HCT116 (cell line): Measurements from ENCODE around the gene SEMA5A. TPM values are rescaled to one million over a fixed set of nuclear protein-coding genes. Genes with fewer than 3 reads are reported as not detected.

ENCODE experiments used
- ATAC-seq: fragments of 200-7000 bp; cut with Tn5 transposase; 2 replicates; pipeline ENCODE4 v1.9.1; 2020; ENCODE audit warnings: mild to moderate bottlenecking, moderate library complexity
- BruUV-seq: library from RNA; stranded (reverse); fragments of 400-500 nt; replicated peaks from 2 replicates; lab custom pipeline; 2021; lab: Mats Ljungman, UMichigan
- CTCF ChIA-PET: fragments of 300-600 bp; sonication (Branson Sonifier 250); formaldehyde crosslinking; loops from one replicate; lab custom pipeline; 2021; ENCODE audit warnings: antibody characterized with exemption; lab: Charles Lee
- POLR2A ChIA-PET: fragments of 300-600, 350-600 bp; sonication (Branson Sonifier 250); formaldehyde crosslinking; loops from one replicate; lab custom pipeline; 2021; ENCODE audit warnings: antibody characterized with exemption; lab: Charles Lee
- RAD21 ChIA-PET, 2 experiments: fragments of 300-600 bp; sonication (Branson Sonifier 250); formaldehyde crosslinking; loops; one replicate each; lab custom pipeline; 2023; ENCODE audit warnings: low total read pairs in 2 of 2; ENCODE audit not compliant: uncharacterized antibody in 2 of 2, unreplicated experiment in 2 of 2, low non-redundant PET in 1 of 2; lab: Charles Lee
- DNase-seq: peaks from one replicate; pipeline ENCODE4 v3.0.0-alpha.2; 2010; ENCODE audit warnings: low read depth, low spot score
- H2AFZ ChIP-seq: fragments of 200-600 bp; shearing (Covaris generic), sonication (generic); 2 replicates; pipeline ENCODE4 v1.6.1; 2017; ENCODE audit warnings: low read depth, mixed run types, mixed read lengths, antibody characterized with exemption, low read length; ENCODE audit not compliant: poor library complexity, severe bottlenecking
- H3K27ac ChIP-seq: 2 replicates; pipeline ENCODE4 v1.5.1; 2012; ENCODE audit warnings: low read depth, low read length
- H3K27me3 ChIP-seq: fragments of 200-600 bp; sonication (generic); 2 replicates; pipeline ENCODE4 v1.6.1; 2016; ENCODE audit warnings: mixed run types, low read length, mixed read lengths; ENCODE audit not compliant: insufficient read depth
- H3K36me3 ChIP-seq, 2 experiments: fragments of 200-500 bp in 1 of 2; fragments of 200-600 bp in 1 of 2; sonication (Bioruptor generic) in 1 of 2; sonication (generic) in 1 of 2; 2 replicates each; pipeline versions ENCODE4 v1.5.1 to v1.6.1; 2014 to 2016; ENCODE audit warnings: low read length in 2 of 2, inconsistent platforms in 1 of 2, mixed read lengths in 1 of 2, mixed run types in 1 of 2; ENCODE audit not compliant: insufficient read depth in 2 of 2, control insufficient read depth in 1 of 2
- H3K4me1 ChIP-seq, 2 experiments: fragments of 200-600 bp in 1 of 2; sonication (generic) in 1 of 2; 2 replicates each; pipeline versions ENCODE4 v1.5.1 to v1.6.1; 2012 to 2017; ENCODE audit warnings: low read length in 2 of 2, inconsistent platforms in 1 of 2, mild to moderate bottlenecking in 1 of 2, mixed read lengths in 1 of 2, mixed run types in 1 of 2, moderate library complexity in 1 of 2; ENCODE audit not compliant: insufficient read depth in 2 of 2, control insufficient read depth in 1 of 2
- H3K4me2 ChIP-seq: fragments of 200-600 bp; sonication (generic); 2 replicates; pipeline ENCODE4 v1.6.1; 2017; ENCODE audit warnings: mixed run types, low read length, mixed read lengths
- H3K4me3 ChIP-seq, 2 experiments: fragments of 200-600 bp in 1 of 2; sonication (generic) in 1 of 2; replicated peaks in 1 of 2; 2 replicates each; pipeline ENCODE4 v1.5.1; 2011 to 2016; ENCODE audit warnings: low read length in 2 of 2, control low read depth in 1 of 2, low read depth in 1 of 2, mild to moderate bottlenecking in 1 of 2, mixed read lengths in 1 of 2, mixed run types in 1 of 2
- H3K79me2 ChIP-seq: fragments of 200-600 bp; sonication (generic); 2 replicates; pipeline ENCODE4 v1.6.1; 2017; ENCODE audit warnings: mild to moderate bottlenecking, mixed run types, low read length, moderate library complexity, mixed read lengths; ENCODE audit not compliant: insufficient read depth
- H3K9ac ChIP-seq: fragments of 200-600 bp; sonication (generic); 2 replicates; pipeline ENCODE4 v1.6.1; 2016; ENCODE audit warnings: low read length, mixed read lengths
- H3K9me2 ChIP-seq: fragments of 200-600 bp; sonication (generic), shearing (Covaris generic); 2 replicates; pipeline ENCODE4 v1.6.1; 2017; ENCODE audit warnings: mixed run types, mild to moderate bottlenecking, moderate library complexity; ENCODE audit not compliant: insufficient read depth
- H3K9me3 ChIP-seq, 2 experiments: fragments of 200-500 bp in 1 of 2; fragments of 200-600 bp in 1 of 2; sonication (Bioruptor generic) in 1 of 2; sonication (generic) in 1 of 2; 2 replicates each; pipeline ENCODE4 v1.6.1; 2014 to 2017; ENCODE audit warnings: low read length in 2 of 2, mixed read lengths in 2 of 2, inconsistent platforms in 1 of 2, low read depth in 1 of 2, mild to moderate bottlenecking in 1 of 2, mixed run types in 1 of 2, moderate library complexity in 1 of 2; ENCODE audit not compliant: control insufficient read depth in 1 of 2, insufficient read depth in 1 of 2
- H4K20me1 ChIP-seq: fragments of 200-600 bp; sonication (generic), shearing (Covaris generic); 2 replicates; pipeline ENCODE4 v1.6.1; 2017; ENCODE audit warnings: mixed run types, mild to moderate bottlenecking, moderate library complexity; ENCODE audit not compliant: insufficient read depth
- CBX3 ChIP-seq: IDR thresholded peaks from 2 replicates; pipeline ENCODE4 v1.6.1; 2012; ENCODE audit warnings: low read depth
- CEBPB ChIP-seq: IDR thresholded peaks from 2 replicates; pipeline ENCODE4 v1.6.1; 2012; ENCODE audit warnings: low read depth
- EGR1 ChIP-seq: IDR thresholded peaks from 2 replicates; pipeline ENCODE4 v1.6.1; 2012; ENCODE audit warnings: low read depth
- EZH2 ChIP-seq: fragments of 200-600 bp; sonication (generic); IDR thresholded peaks from 2 replicates; pipeline ENCODE4 v1.6.1; 2017; ENCODE audit warnings: antibody characterized with exemption, mixed run types
- EZH2phosphoT487 ChIP-seq: fragments of 200-600 bp; IDR thresholded peaks from 2 replicates; pipeline ENCODE4 v1.6.1; 2018; ENCODE audit warnings: antibody characterized with exemption, borderline replicate concordance
- FOSL1 ChIP-seq: IDR thresholded peaks from 2 replicates; pipeline ENCODE4 v1.6.1; 2012; ENCODE audit warnings: low read depth
- JUND ChIP-seq: IDR thresholded peaks from 2 replicates; pipeline ENCODE4 v1.6.1; 2012
- RAD21 ChIP-seq: IDR thresholded peaks from 2 replicates; pipeline ENCODE4 v1.6.1; 2012; ENCODE audit warnings: low read depth, mild to moderate bottlenecking
- SRF ChIP-seq: IDR thresholded peaks from 2 replicates; pipeline ENCODE4 v1.6.1; 2012; ENCODE audit warnings: low read depth
- YY1 ChIP-seq: IDR thresholded peaks from 2 replicates; pipeline ENCODE4 v1.6.1; 2011; ENCODE audit warnings: low read length, low read depth, moderate library complexity, mild to moderate bottlenecking; ENCODE audit not compliant: insufficient replicate concordance; ENCODE audit errors: extremely low read depth
- intact Hi-C: fragments of 100-400 bp; cut with micrococcal nuclease; formaldehyde crosslinking; loops from 2 replicates; pipeline ENCODE4 v1.10.0; 2022
- total RNA-seq: library from RNA; stranded (reverse); gene quantifications from one replicate; pipeline ENCODE4 v1.2.1, GENCODE V29; 2021; ENCODE audit not compliant: unreplicated experiment
- TF ChIP-seq, protein P1 (sequence below): IDR thresholded peaks from 2 replicates; pipeline ENCODE4 v1.6.1; 2011; ENCODE audit warnings: mild to moderate bottlenecking, low read length, moderate library complexity; ENCODE audit not compliant: insufficient replicate concordance; ENCODE audit errors: extremely low read depth
- TF ChIP-seq, protein P2 (sequence below): IDR thresholded peaks from 2 replicates; pipeline ENCODE4 v1.6.1; 2012
- TF ChIP-seq, protein P3 (sequence below), 3 experiments: fragments of 200-600 bp in 1 of 3; sonication (generic) in 1 of 3; IDR thresholded peaks in 2 of 3; conservative IDR thresholded peaks in 1 of 3; 2 replicates each; pipeline ENCODE4 v1.5.1; 2012 to 2017; ENCODE audit warnings: low read depth in 2 of 3, low read length in 2 of 3, antibody characterized with exemption in 1 of 3, borderline replicate concordance in 1 of 3, control low read depth in 1 of 3, mild to moderate bottlenecking in 1 of 3, mixed read lengths in 1 of 3, mixed run types in 1 of 3, moderate library complexity in 1 of 3; ENCODE audit not compliant: insufficient read depth in 1 of 3

SEMA5A gene
- total RNA-seq, 1 experiment from 2014 or later: 0.02 TPM

DNA sequence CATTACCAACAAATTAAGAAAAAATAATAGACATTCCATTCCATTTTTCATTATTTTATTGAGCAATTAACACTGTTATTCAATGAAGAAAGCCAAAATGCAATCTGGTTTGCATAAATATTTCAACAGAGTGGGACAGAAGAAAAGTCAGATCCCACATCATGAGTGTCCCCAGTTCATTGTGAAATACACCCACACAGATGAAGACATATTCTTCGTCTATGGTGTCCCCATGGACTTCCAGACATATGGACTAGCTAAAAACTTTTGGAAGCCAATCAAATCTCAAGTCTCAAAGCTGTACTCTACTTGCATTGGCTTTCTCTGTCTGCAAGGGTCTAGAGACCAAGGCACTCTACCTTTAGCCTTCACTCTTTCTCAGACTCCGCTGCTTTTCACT lies 194.3 kb downstream of the SEMA5A start:
- Histone ChIP-seq H3K9me2 (no peaks in the 10 kb centered on the region), H2AFZ (no peak overlapping the region), H3K4me2 (no peak overlapping the region), H3K36me3 (no peaks in the 10 kb centered on the region), H3K79me2 (no peaks in the 10 kb centered on the region), H3K27me3 (no peaks in the 10 kb centered on the region), H3K9me3 (peaks cover 18 to 21% of the 10 kb centered on the region in 2 experiments; a peak in 2 of 4 replicates), H3K27ac (no peak overlapping the region), H4K20me1 (no peaks in the 10 kb centered on the region), H3K9ac (no peak overlapping the region), H3K4me1 (no peaks in the 10 kb centered on the region), H3K4me3 (no peak overlapping the region)
- intact Hi-C loops: no loop called here
- ChIA-PET CTCF (no interaction called here), RAD21 (no interaction called here), POLR2A (no interaction called here)
- no peak for DNase-seq
- no TSS peak for BruUV-seq
- TF ChIP-seq FOSL1 (no peak), EZH2 (no peak), JUND (no peak), YY1 (no peak), EGR1 (no peak), CBX3 (no peak), SRF (no peak), RAD21 (no peak), EZH2phosphoT487 (no peak), CEBPB (no peak)
- TF ChIP-seq, protein P1, sequence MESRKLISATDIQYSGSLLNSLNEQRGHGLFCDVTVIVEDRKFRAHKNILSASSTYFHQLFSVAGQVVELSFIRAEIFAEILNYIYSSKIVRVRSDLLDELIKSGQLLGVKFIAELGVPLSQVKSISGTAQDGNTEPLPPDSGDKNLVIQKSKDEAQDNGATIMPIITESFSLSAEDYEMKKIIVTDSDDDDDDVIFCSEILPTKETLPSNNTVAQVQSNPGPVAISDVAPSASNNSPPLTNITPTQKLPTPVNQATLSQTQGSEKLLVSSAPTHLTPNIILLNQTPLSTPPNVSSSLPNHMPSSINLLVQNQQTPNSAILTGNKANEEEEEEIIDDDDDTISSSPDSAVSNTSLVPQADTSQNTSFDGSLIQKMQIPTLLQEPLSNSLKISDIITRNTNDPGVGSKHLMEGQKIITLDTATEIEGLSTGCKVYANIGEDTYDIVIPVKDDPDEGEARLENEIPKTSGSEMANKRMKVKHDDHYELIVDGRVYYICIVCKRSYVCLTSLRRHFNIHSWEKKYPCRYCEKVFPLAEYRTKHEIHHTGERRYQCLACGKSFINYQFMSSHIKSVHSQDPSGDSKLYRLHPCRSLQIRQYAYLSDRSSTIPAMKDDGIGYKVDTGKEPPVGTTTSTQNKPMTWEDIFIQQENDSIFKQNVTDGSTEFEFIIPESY: no peak
- TF ChIP-seq, protein P2, sequence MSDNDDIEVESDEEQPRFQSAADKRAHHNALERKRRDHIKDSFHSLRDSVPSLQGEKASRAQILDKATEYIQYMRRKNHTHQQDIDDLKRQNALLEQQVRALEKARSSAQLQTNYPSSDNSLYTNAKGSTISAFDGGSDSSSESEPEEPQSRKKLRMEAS: no peak
- TF ChIP-seq, protein P3, sequence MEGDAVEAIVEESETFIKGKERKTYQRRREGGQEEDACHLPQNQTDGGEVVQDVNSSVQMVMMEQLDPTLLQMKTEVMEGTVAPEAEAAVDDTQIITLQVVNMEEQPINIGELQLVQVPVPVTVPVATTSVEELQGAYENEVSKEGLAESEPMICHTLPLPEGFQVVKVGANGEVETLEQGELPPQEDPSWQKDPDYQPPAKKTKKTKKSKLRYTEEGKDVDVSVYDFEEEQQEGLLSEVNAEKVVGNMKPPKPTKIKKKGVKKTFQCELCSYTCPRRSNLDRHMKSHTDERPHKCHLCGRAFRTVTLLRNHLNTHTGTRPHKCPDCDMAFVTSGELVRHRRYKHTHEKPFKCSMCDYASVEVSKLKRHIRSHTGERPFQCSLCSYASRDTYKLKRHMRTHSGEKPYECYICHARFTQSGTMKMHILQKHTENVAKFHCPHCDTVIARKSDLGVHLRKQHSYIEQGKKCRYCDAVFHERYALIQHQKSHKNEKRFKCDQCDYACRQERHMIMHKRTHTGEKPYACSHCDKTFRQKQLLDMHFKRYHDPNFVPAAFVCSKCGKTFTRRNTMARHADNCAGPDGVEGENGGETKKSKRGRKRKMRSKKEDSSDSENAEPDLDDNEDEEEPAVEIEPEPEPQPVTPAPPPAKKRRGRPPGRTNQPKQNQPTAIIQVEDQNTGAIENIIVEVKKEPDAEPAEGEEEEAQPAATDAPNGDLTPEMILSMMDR (IDR thresholded peaks at IDR 0.05 in 2 of 3, conservative IDR thresholded peaks at IDR 0.05 in 1 of 3; ENCODE audit: borderline replicate concordance in 1 of 3, insufficient read depth in 1 of 3, low read depth in 2 of 3, low read length in 2 of 3): no peak
- ATAC-seq: no peak
